COLO829 (cell line): ENCODE results near the gene ESPL1.
"Not testable (repeated sequence)": the region's sequence is repeated elsewhere in the genome, so short reads cannot be mapped to it uniquely, and the experiment has no call there.

Experiments used
- DNase-seq: peaks from one replicate; pipeline ENCODE4 v3.0.0; 2012; ENCODE audit warnings: low spot score

ESPL1 gene

DNA sequence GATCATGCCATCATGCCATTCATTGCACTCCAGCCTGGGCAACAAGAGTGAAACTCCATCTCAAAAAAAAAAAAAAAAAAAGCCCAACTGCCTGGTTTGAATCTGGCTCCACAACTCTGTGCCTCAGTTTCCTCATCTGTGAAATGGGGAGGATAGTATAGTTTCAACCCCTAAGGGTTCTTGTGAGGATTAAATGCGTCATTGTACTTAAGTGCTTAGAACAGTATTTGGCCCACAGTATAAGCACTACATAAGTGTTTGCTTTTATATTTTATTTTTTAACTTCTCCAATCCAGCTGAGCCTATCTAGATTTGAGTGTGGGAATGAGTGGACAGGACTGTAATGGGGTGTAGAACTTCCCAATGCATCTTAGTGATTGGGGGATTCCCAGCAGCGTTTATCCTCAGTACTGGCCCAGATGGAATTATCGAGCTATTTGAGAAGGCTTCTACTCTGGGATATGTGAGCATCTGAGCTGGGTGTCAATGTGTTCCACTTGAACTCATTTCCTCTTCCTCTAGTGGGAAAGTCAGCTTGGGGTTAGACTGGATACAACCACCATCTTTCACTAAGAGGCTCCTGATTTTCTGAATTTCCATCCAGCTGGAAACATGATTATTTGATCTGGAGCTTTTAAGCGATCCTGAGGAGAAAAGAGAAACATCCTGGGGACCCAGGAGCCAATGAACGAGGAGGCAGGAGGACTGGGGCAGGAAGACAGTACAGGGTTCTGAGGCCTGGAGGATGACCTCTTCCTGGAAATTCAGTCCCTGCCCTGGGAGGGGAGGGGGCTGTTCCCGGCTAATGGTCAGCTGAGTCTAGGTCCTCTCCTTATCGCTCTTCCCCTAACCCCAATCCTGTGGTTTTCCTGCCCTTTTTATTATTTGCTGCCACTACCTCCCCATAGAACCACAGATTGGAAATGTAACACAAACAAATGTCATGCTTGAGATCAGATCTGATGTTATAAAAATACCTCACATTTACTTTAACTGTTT is 9.3 kb upstream of the ESPL1 start:
- no peak for DNase-seq

- DNase-seq = no peak
Observed at GRCh38 chr12:53259891-53260290, 8.2 kb upstream of the ESPL1 start.

DNA sequence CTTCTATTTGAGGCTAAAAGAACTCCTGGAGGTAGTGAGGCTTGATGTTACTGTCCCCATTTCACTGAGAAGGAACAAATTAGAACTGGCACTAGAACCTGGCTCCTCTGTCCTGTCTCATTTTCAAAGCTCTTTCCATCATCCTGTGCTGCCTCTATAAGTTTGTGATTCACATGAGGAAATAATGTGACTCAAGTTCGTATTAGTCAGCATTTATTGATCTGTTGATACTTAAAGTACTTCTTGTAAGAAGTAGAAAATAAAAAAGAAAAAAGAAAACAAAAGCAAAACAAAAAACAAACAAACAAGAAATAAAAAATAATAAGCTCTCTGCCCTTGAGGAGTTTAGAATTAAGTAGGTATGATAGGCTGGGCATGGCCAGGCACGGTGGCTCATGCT is 2.3 kb upstream of the ESPL1 start:
- no peak for DNase-seq

GRCh38 chr12:53267306-53267998 is 647 bp upstream of the ESPL1 start:
- no peak for DNase-seq

GRCh38 chr12:53268630-53269562 is 797 bp downstream of the ESPL1 start:
- DNase-seq = peak; percentile 32

DNA sequence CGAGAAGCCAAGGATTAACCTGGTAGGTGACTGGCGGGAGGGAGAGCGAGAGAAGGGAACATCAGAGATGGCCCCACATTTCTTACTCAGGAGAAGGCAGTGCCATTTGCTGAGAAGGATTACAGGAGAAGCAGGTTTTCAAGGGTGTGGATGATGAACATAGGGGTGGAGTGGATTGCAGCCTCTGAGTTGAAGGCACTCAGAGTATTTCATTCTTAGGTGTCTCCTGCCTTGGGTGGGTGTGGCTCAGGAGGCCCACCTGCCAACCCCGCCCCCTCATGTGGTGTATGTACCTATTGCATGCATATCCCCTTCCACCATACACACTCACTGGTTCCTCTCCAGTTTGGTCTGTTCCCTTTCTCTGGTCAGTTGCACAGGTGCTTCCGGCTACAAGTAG is 6.3 kb downstream of the ESPL1 start:
- DNase-seq = no peak

GRCh38 chr12:53276511-53276910 is 8.4 kb downstream of the ESPL1 start:
- DNase-seq = no peak

GRCh38 chr12:53277981-53278380 is 9.9 kb downstream of the ESPL1 start:
- DNase-seq = no peak

DNA sequence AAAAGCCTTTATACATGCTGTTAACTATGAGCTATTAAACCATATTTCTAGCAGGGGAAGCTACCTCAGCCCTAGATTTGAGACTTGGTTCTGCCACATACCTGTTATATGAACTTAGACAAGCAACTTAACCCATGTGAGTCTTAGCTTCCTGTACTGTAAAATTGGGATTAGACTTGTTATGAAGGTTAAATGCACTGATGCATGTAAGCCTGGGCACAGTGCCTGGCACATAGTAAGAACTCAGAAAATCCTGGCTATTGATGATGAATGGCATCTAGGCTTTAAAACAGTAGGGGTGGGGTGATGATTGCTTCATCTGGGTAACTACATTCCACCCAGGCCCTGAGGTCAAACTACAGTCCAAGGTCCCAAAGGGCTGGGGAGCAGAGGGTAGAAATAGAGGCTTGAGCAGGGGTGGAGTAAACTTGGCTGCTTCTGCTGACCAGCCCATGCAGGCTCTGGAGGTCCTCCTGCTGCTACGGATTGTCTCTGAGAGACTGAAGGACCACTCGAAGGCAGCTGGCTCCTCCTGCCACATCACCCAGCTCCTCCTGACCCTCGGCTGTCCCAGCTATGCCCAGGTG is 11.3 kb downstream of the ESPL1 start:
- DNase-seq = no peak

DNA sequence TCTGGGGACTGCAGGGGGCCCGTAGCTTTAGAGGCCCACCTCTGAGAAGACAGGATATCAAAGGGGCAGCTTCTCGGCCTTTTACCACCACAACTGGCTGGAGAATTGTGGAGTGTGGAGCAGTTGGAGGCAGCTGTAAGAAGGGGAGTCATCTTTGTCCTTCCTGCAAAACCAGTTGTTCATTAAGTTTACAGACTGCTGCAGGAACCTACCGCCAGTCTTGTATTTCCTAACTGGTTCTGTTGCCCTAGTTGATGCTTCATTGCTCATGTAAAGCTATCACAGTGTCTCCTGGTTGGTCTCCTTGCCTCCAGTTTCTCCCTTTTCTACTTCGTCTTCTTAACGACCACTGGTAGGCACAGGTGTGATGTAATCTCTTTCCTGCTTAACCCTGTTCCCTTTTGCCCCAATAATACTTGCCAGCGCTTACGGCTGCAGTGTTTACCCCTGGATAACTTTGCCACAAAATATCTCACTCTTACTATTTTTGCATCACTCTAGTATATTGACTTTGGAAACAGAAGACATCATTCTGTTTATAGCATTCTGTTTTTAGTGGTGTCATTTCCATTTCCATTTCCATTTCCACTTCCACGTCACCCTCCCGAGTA is 11.9 kb downstream of the ESPL1 start:
- no peak for DNase-seq

- no peak for DNase-seq
Observed at GRCh38 chr12:53286448-53286847, 18.3 kb downstream of the ESPL1 start.

GRCh38 chr12:53287741-53288216 is 19.7 kb downstream of the ESPL1 start:
- peak; percentile 50 for DNase-seq

GRCh38 chr12:53288322-53288721 is 20.2 kb downstream of the ESPL1 start:
- no peak for DNase-seq

- no peak for DNase-seq
Observed at GRCh38 chr12:53289891-53290290, 21.8 kb downstream of the ESPL1 start.

DNA sequence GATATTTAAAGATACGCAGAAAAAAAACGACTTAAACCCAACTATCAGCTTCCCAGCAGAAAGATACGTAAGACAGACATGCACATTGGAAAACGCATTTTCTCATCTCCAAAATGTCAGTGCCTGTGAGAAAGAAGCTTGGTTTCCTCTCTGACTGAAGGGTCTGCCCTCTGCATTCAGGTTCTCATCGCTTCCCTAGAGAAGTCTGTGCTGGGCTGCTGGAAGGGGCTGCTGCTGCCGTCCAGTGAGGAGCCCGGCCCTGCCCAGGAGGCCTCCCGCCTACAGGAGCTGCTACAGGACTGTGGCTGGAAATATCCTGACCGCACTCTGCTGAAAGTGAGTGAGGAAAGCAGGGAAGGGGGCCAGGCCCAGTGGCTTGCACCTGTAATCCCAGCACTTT is 22.6 kb downstream of the ESPL1 start:
- no peak for DNase-seq

GRCh38 chr12:53292426-53292825 is 24.3 kb downstream of the ESPL1 start:
- DNase-seq = no peak

DNA sequence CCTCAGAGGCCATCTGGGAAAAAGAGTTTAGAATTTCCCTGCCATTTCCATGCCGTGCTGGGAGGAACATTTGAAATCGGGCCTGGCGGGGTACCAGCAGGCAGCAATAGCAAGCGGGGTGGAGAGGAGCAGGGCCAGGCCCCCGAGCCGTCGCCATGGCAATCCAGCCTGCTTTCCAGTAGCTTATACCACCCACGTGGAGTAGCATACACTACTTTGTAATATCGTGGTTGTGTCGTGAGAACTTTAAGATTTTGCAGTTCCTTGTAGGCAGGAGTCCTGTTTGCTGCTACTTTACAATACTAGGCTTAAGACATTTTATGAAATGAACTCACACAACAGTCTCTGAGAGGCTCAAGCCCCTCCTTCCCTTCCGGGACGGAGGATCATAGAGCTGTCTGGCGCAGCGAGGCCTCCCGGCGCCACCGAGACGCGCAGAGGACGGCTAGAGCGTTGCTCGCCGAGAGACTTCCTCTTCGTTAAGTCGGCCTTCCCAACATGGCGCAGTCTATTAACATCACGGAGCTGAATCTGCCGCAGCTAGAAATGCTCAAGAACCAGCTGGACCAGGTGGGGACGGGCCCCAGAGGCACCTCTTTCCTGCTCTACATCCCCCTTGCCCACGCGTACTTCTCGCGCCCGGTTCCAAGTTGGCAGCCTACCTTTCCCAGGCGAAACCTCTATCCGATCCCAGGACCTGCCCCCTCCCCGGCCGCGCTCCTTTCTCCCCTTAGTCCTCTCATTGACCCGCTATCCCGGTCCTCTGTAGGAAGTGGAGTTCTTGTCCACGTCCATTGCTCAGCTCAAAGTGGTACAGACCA is 27.2 kb downstream of the ESPL1 start, which contains the start of gene PFDN5:
Gene PFDN5, plus strand, starts transcription at position 473 of the 821 bp plus-strand sequence. Its CDS starts 26 bp downstream, at position 499.
- DNase-seq = peak; percentile 86

GRCh38 chr12:53295891-53296219 is 27.8 kb downstream of the ESPL1 start:
- no peak for DNase-seq

DNA sequence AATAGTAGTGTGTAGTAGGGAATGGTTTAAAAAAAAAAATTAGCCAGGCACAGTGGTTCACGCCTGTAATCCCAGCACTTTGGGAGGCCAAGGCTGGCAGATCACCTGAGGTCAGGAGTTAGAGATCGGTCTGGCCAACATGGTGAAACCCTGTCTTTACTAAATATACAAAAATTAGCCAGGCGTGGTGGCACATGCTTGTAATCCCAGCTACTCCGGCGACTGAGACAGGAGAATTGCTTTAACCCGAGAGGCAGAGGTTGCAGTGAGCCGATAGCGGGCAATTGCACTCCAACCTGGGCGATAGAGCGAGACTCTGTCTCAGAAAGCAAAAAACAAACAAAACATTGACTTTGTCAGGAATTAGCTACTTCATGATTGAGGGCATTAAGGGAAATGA is 29.0 kb downstream of the ESPL1 start:
- not testable (repeated sequence) for DNase-seq

DNA sequence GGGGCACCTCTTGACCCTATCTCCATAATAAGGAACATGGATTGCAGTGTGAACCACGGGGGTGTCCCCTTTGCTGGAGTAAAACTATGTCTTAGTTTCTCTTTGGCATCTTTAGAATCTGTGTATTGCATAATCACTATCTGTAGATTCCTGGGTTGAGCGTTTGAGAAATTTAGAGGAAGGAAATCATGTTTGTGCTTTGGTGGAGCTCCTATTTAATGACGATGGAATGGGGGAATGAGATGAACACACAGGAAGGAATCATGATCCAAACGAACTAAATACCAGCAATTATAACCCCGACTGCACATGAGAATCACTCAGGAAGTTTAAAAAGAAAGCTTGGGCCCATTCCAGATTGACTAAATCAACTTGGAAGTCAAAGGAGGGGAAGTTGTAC is 30.1 kb downstream of the ESPL1 start:
- DNase-seq = no peak
